RCC 7860 (cell line): Measurements from ENCODE around the gene RHEB.

Experiments
- DNase-seq: peaks from one replicate; pipeline ENCODE4 v3.0.0-alpha.2; 2015; ENCODE audit warnings: low spot score
- FAIRE-seq: peaks from 2 replicates; lab custom pipeline; 2012; peaks lifted over from hg19 to GRCh38; lab: Jason Lieb, UNC

The RHEB gene

GRCh38 chr7:151423226-151423625 lies 96.5 kb downstream of the RHEB start:
- DNase-seq (no peak), FAIRE-seq (no peak)

GRCh38 chr7:151422212-151422611 lies 97.5 kb downstream of the RHEB start:
- DNase-seq (no peak), FAIRE-seq (no peak)

DNA sequence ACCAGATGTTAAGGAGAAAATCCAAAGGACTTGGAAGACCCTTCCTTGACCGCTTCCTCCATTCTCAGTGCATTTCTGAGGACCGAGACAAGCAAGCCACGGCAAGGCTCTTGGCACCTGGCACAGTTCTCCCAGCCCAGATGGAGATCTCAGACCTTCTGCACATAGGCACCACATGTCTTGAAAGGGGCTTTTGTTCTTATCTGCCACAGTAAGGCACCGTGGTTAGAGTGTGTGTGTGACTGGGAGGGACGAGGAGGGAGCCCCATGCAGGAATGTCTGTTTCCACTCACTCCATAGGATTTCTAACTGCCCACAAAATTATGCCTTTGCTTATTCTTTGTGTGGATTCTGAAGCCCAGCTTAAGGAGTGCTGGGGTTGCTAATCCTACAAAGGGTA lies 99.6 kb downstream of the RHEB start:
- FAIRE-seq, result no peak

DNA sequence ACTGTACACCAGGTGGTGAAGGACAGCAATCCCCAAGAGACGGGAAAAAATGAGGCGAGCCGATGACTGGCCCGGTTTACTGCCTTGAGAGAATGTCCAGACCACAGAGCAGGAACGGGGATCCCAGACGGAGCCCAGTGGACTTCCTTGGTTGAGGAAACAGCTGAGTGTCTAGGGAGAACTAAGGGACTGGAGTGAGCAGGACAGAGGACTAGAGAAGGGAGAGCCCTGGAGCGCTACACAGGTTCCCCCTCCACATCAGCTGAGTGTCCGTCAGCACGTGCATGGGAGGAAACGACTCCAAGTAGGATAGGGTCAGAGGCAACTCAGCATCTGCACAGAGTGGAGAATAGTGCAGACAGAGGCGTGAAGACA lies 102.8 kb downstream of the RHEB start:
- DNase-seq, result no peak
- FAIRE-seq, result no peak

More for the DNA sequence above, 99.6 kb downstream of the RHEB start:
- DNase-seq, result no peak

GRCh38 chr7:151416112-151416940 lies 103.4 kb downstream of the RHEB start:
- FAIRE-seq (no peak), DNase-seq (no peak)
